Neural progenitor cell (in vitro differentiated cells): ENCODE results near the gene CDKN1A.

Source experiments
- CTCF ChIP-seq: fragments of 200-600 bp; sonication (generic); IDR thresholded peaks from 2 replicates; pipeline ENCODE4 v1.5.1; 2017; ENCODE audit warnings: antibody characterized with exemption, mild to moderate bottlenecking
- EZH2phosphoT487 ChIP-seq: fragments of 200-600 bp; sonication (generic); IDR thresholded peaks from 2 replicates; pipeline ENCODE4 v1.6.1; 2017; ENCODE audit warnings: antibody characterized with exemption

- TF ChIP-seq CTCF (no peak), EZH2phosphoT487 (no peak)
These were observed 34.3 kb downstream of the CDKN1A start for GRCh38 chr6:36712816-36713215.
